H1 (cell line): Measurements from ENCODE around the gene NRXN3. TPM values are rescaled to one million over a fixed set of nuclear protein-coding genes. Genes with fewer than 3 reads are reported as not detected.

ENCODE experiments used
- ASH2L ChIP-seq: fragments of 200-600, 300-600 bp; sonication (generic); IDR thresholded peaks from one replicate; pipeline ENCODE4 v1.7.1; 2017; ENCODE audit warnings: low read length
- ATF3 ChIP-seq: IDR thresholded peaks from 2 replicates; pipeline ENCODE4 v1.6.1; 2011; ENCODE audit warnings: low read depth, mild to moderate bottlenecking, low read length; ENCODE audit not compliant: insufficient read depth
- BRCA1 ChIP-seq: IDR thresholded peaks from 2 replicates; pipeline ENCODE4 v1.6.1; 2012; ENCODE audit warnings: low read depth, low read length, improper control_type of control experiment
- CEBPB ChIP-seq: IDR thresholded peaks from 2 replicates; pipeline ENCODE4 v1.6.1; 2012; ENCODE audit warnings: low read depth, low read length
- CHD7 ChIP-seq: fragments of 300-600 bp; sonication (generic); IDR thresholded peaks from 2 replicates; pipeline ENCODE4 v1.7.1; 2012; ENCODE audit warnings: low read length, moderate library complexity, mild to moderate bottlenecking, inconsistent platforms; ENCODE audit not compliant: insufficient replicate concordance
- EZH2 ChIP-seq: fragments of 200-600 bp; sonication (generic); IDR thresholded peaks from 2 replicates; pipeline ENCODE4 v1.7.1; 2012; ENCODE audit warnings: low read depth, mild to moderate bottlenecking, moderate library complexity, low read length, inconsistent platforms; ENCODE audit not compliant: severe bottlenecking
- MAX ChIP-seq: IDR thresholded peaks from 2 replicates; pipeline ENCODE4 v1.6.1; 2012; ENCODE audit warnings: inconsistent platforms
- NANOG ChIP-seq: IDR thresholded peaks from 2 replicates; pipeline ENCODE4 v1.6.1; 2011; ENCODE audit warnings: low read length, low read depth, mild to moderate bottlenecking, inconsistent platforms; ENCODE audit not compliant: insufficient read depth, poor library complexity, severe bottlenecking
- RBBP5 ChIP-seq: IDR thresholded peaks from 2 replicates; pipeline ENCODE4 v1.7.1; 2012; ENCODE audit warnings: low read depth, mild to moderate bottlenecking, inconsistent platforms, low read length, moderate library complexity, borderline replicate concordance
- SIRT6 ChIP-seq: IDR thresholded peaks from one replicate; pipeline ENCODE4 v1.7.1; 2012; ENCODE audit warnings: low read length, inconsistent platforms
- YY1 ChIP-seq: IDR thresholded peaks from 2 replicates; pipeline ENCODE4 v1.6.1; 2011; ENCODE audit warnings: low read depth, mild to moderate bottlenecking, low read length
- ZNF274 ChIP-seq: IDR thresholded peaks from 2 replicates; pipeline ENCODE4 v1.7.0; 2012; ENCODE audit warnings: low read length, borderline replicate concordance; ENCODE audit errors: extremely low read depth
- polyA plus RNA-seq, 7 experiments: library from polyadenylated mRNA; depleted of rRNA in 3 of 7; stranded (reverse) in 5 of 7; unstranded in 2 of 7; fragments of >200 nt in 5 of 7; fragments of 200-250 nt in 2 of 7; gene quantifications; 1 replicate in 5 of 7; 2 replicates in 1 of 7; 4 replicates in 1 of 7; pipeline versions ENCODE4 v1.2.1 to v1.2.3, GENCODE V29; 2011 to 2013; ENCODE audit warnings: missing spikeins in 2 of 7, mixed read lengths in 2 of 7
- total RNA-seq: library from RNA; stranded (reverse); fragmentation: NEBNext Ultra II Directional; extraction: Animal tissue kit (Norgen Biotek cat#: 25700); gene quantifications from 2 replicates; pipeline ENCODE4 v1.2.1, GENCODE V29; 2021

NRXN3 gene
- total and polyA plus RNA-seq, 2 of the 8 experiments (the other 6 are each of a cell fraction or from before 2014, with no cell fraction given) = 2.6 to 4.1 TPM

GRCh38 chr14:79062226-79062625 is 892.1 kb downstream of the NRXN3 start (continued):
- TF ChIP-seq CHD7 = no peak
- TF ChIP-seq ASH2L = no peak
- TF ChIP-seq SIRT6 = no peak
- no peak for TF ChIP-seq ATF3
- no peak for TF ChIP-seq RBBP5
- TF ChIP-seq EZH2 = no peak
- no peak for TF ChIP-seq YY1
- no peak for TF ChIP-seq CEBPB
- TF ChIP-seq ZNF274 = no peak
- no peak for TF ChIP-seq MAX
- TF ChIP-seq BRCA1 = no peak
- no peak for TF ChIP-seq NANOG
